IMR-90 (cell line): Measurements from ENCODE around the gene TMEM176B. TPM values are rescaled to one million over a fixed set of nuclear protein-coding genes. Genes with fewer than 3 reads are reported as not detected.

Experiments used
- ATAC-seq: fragments of 200-7000 bp; cut with Tn5 transposase; 2 replicates; pipeline ENCODE4 v1.9.1; 2020; ENCODE audit warnings: low read depth, mild to moderate bottlenecking, moderate library complexity
- BruUV-seq: library from RNA; stranded (reverse); fragments of 400-500 nt; replicated peaks from 2 replicates; lab custom pipeline; 2021; lab: Mats Ljungman, UMichigan
- CTCF ChIA-PET: fragments of 300-600 bp; formaldehyde crosslinking; extraction: SDS; loops from one replicate; lab custom pipeline; 2021; ENCODE audit warnings: antibody characterized with exemption; lab: Yijun Ruan, JAX
- POLR2A ChIA-PET: fragments of 300-600 bp; sonication (Branson Sonifier 250); formaldehyde crosslinking; loops from one replicate; lab custom pipeline; 2022; ENCODE audit warnings: antibody characterized with exemption; ENCODE audit not compliant: unreplicated experiment; lab: Charles Lee
- DNase-seq: peaks from one replicate; pipeline ENCODE4 v3.0.0; 2013
- H2AFZ ChIP-seq: replicated peaks from 2 replicates; pipeline ENCODE3; 2013; ENCODE audit warnings: low read length, mild to moderate bottlenecking; ENCODE audit not compliant: poor library complexity
- H2AK5ac ChIP-seq: 2 replicates; pipeline ENCODE4 v1.6.1; 2013; ENCODE audit warnings: low read depth, low read length, inconsistent platforms
- H2AK9ac ChIP-seq: replicated peaks from 2 replicates; pipeline ENCODE3; 2013; ENCODE audit warnings: mild to moderate bottlenecking, low read depth, low read length, moderate library complexity; ENCODE audit not compliant: poor library complexity
- H2BK120ac ChIP-seq: 2 replicates; pipeline ENCODE4 v1.6.1; 2013; ENCODE audit warnings: low read depth, low read length, inconsistent platforms
- H2BK15ac ChIP-seq: 3 replicates; pipeline ENCODE4 v1.6.1; 2013; ENCODE audit warnings: low read depth, low read length, inconsistent platforms
- H2BK20ac ChIP-seq: 2 replicates; pipeline ENCODE4 v1.6.1; 2013; ENCODE audit warnings: low read depth, mild to moderate bottlenecking, inconsistent platforms, low read length, moderate library complexity
- H2BK5ac ChIP-seq: 2 replicates; pipeline ENCODE4 v1.6.1; 2013; ENCODE audit warnings: mild to moderate bottlenecking, low read depth, low read length, inconsistent platforms; ENCODE audit not compliant: poor library complexity, severe bottlenecking
- H3K14ac ChIP-seq: replicated peaks from 2 replicates; pipeline ENCODE4 v1.6.1; 2013; ENCODE audit warnings: low read depth, low read length, inconsistent platforms
- H3K18ac ChIP-seq: 2 replicates; pipeline ENCODE4 v1.6.1; 2013; ENCODE audit warnings: low read depth, low read length, control low read depth
- H3K23ac ChIP-seq: 2 replicates; pipeline ENCODE4 v1.6.1; 2013; ENCODE audit warnings: low read depth, low read length, inconsistent platforms
- H3K27ac ChIP-seq: 2 replicates; pipeline ENCODE4 v1.5.1; 2013; ENCODE audit warnings: mild to moderate bottlenecking, control low read depth, low read length; ENCODE audit not compliant: insufficient read depth
- H3K27me3 ChIP-seq: 2 replicates; pipeline ENCODE4 v1.6.1; 2013; ENCODE audit warnings: low read length; ENCODE audit not compliant: control insufficient read depth, insufficient read depth
- H3K36me3 ChIP-seq: 2 replicates; pipeline ENCODE4 v1.6.1; 2013; ENCODE audit warnings: low read length, mixed read lengths; ENCODE audit not compliant: control insufficient read depth, insufficient read depth
- H3K4ac ChIP-seq: 2 replicates; pipeline ENCODE4 v1.6.1; 2013; ENCODE audit warnings: low read depth, low read length, inconsistent platforms
- H3K4me1 ChIP-seq: 2 replicates; pipeline ENCODE4 v1.6.1; 2013; ENCODE audit warnings: low read length, mixed read lengths; ENCODE audit not compliant: control insufficient read depth, insufficient read depth
- H3K4me2 ChIP-seq: 2 replicates; pipeline ENCODE4 v1.6.1; 2013; ENCODE audit warnings: low read depth, mild to moderate bottlenecking, control low read depth, low read length, moderate library complexity
- H3K4me3 ChIP-seq: 2 replicates; pipeline ENCODE4 v1.5.1; 2013; ENCODE audit warnings: low read depth, mild to moderate bottlenecking, control low read depth, low read length, moderate library complexity; ENCODE audit not compliant: insufficient read depth
- H3K56ac ChIP-seq: 2 replicates; pipeline ENCODE4 v1.6.1; 2013; ENCODE audit warnings: low read length, inconsistent platforms; ENCODE audit not compliant: insufficient read depth; ENCODE audit errors: extremely low read depth
- H3K79me1 ChIP-seq, 2 experiments: 2 replicates each; pipeline ENCODE4 v1.6.1; 2013; ENCODE audit warnings: low read length in 2 of 2, inconsistent platforms in 1 of 2, low read depth in 1 of 2
- H3K9ac ChIP-seq: 2 replicates; pipeline ENCODE4 v1.6.1; 2013; ENCODE audit warnings: low read depth, low read length, control low read depth
- H3K9me1 ChIP-seq: 2 replicates; pipeline ENCODE4 v1.6.1; 2013; ENCODE audit warnings: low read length, inconsistent platforms; ENCODE audit not compliant: insufficient read depth
- H3K9me3 ChIP-seq: 2 replicates; pipeline ENCODE4 v1.6.1; 2013; ENCODE audit warnings: low read length; ENCODE audit not compliant: control insufficient read depth, insufficient read depth
- H4K20me1 ChIP-seq: 2 replicates; pipeline ENCODE4 v1.6.1; 2013; ENCODE audit warnings: low read length, inconsistent platforms; ENCODE audit not compliant: insufficient read depth
- H4K5ac ChIP-seq: 2 replicates; pipeline ENCODE4 v1.6.1; 2013; ENCODE audit warnings: mild to moderate bottlenecking, low read depth, low read length, control low read depth
- H4K8ac ChIP-seq, 2 experiments: 2 replicates each; pipeline ENCODE4 v1.6.1; 2013; ENCODE audit warnings: low read depth in 2 of 2, low read length in 2 of 2, control low read depth in 1 of 2, inconsistent platforms in 1 of 2
- H4K91ac ChIP-seq: 2 replicates; pipeline ENCODE4 v1.6.1; 2013; ENCODE audit warnings: low read depth, low read length, inconsistent platforms; ENCODE audit not compliant: insufficient read depth
- MAFK ChIP-seq: IDR thresholded peaks from 2 replicates; pipeline ENCODE4 v1.6.1; 2012; ENCODE audit warnings: low read depth, low read length, improper control_type of control experiment
- MAZ ChIP-seq: IDR thresholded peaks from 2 replicates; pipeline ENCODE4 v1.6.1; 2012; ENCODE audit warnings: low read depth, mild to moderate bottlenecking, low read length, improper control_type of control experiment, moderate library complexity, borderline replicate concordance
- POLR2A ChIP-seq: IDR thresholded peaks from 2 replicates; pipeline ENCODE4 v1.6.1; 2012; ENCODE audit warnings: mild to moderate bottlenecking, low read depth, low read length
- RCOR1 ChIP-seq: IDR thresholded peaks from 2 replicates; pipeline ENCODE4 v1.6.1; 2012; ENCODE audit warnings: mild to moderate bottlenecking, low read length, improper control_type of control experiment; ENCODE audit not compliant: insufficient replicate concordance
- WGBS, 2 experiments: methylation state at CpG; one replicate each; pipeline versions ENCODE4 v1.1.5 to v1.1.7; 2013; ENCODE audit warnings: missing lambda C conversion rate in 2 of 2; ENCODE audit not compliant: insufficient read length in 1 of 2; ENCODE audit errors: extremely low coverage in 2 of 2; 5-methylcytosine and 5-hydroxymethylcytosine counted together
- dilution Hi-C: fragments of 300-500 bp; cut with HindIII; formaldehyde crosslinking; loops from one replicate; pipeline ENCODE4 v1.14.3; 2018; ENCODE audit warnings: low sequenced_read_pairs; ENCODE audit not compliant: unreplicated experiment
- in situ Hi-C: fragments of 300-500 bp; cut with MboI; formaldehyde crosslinking; loops from 3 replicates; pipeline ENCODE4 v1.14.3; 2019; ENCODE audit warnings: low sequenced_read_pairs, inconsistent platforms, mixed read lengths
- intact Hi-C: fragments of 100-400 bp; cut with micrococcal nuclease; formaldehyde crosslinking; loops from 2 replicates; pipeline ENCODE4 v1.10.0; 2022
- polyA plus RNA-seq, 3 experiments: library from polyadenylated mRNA; depleted of rRNA; stranded (reverse); fragments of >200 nt; gene quantifications; 2 replicates each; pipeline ENCODE4 v1.2.3, GENCODE V29; 2012; ENCODE audit warnings: low replicate concordance in 1 of 3
- total RNA-seq: library from RNA; depleted of rRNA; stranded (reverse); fragments of >200 nt; gene quantifications from 2 replicates; pipeline ENCODE4 v1.2.3, GENCODE V29; 2012

Gene TMEM176B
- total and polyA plus RNA-seq, 2 of the 4 experiments (the other 2 are of a cell fraction): not detected

GRCh38 chr7:150800581-150801241 lies 547 bp upstream of the TMEM176B start, which contains the start of gene TMEM176A:
Gene TMEM176A (plus strand): TSS chr7:150800769. CDS start chr7:150801551, 782 bp downstream.
- H3K9me3 ChIP-seq: peaks cover 5% of the 10 kb centered on the region; the same call in 1 of the 2 replicates
- ChIA-PET POLR2A (no interaction called here), CTCF (no interaction called here)
- H3K4ac ChIP-seq: no peak within 1 kb of the TSS; the same call in 1 of the 2 replicates
- intact Hi-C loops (no loop called here), dilution Hi-C loops (no loop called here), in situ Hi-C loops (no loop called here)
- TF ChIP-seq MAZ (no peak), RCOR1 (no peak), MAFK (no peak), POLR2A (no peak)
- no peak within 1 kb of the TSS for H2BK15ac ChIP-seq
- peak; percentile 36; the same call in 1 of the 2 replicates for ATAC-seq
- H4K20me1 ChIP-seq: no peaks in the 10 kb centered on the region
- H3K4me2 ChIP-seq: peak within 1 kb of the TSS; percentile 19; the same call in 1 of the 2 replicates
- BruUV-seq: no TSS peak
- DNase-seq: no peak
- H2AK5ac ChIP-seq: no peak within 1 kb of the TSS
- WGBS, 2 experiments: 12% methylated on average over 9 of the region's 54 CpGs; no CpG with 5 or more reads in 1 of the 2 experiments
- H4K8ac ChIP-seq: no peak within 1 kb of the TSS
- no peak within 1 kb of the TSS for H3K27ac ChIP-seq
- no peaks in the 10 kb centered on the region for H3K9me1 ChIP-seq
- 0 out of 2 replicates have a peak within 1 kb of the TSS, but pooled peaks have one; percentile 37 for H4K91ac ChIP-seq
- H3K4me1 ChIP-seq: no peaks in the 10 kb centered on the region
- peak within 1 kb of the TSS; percentile 26; the same call in 1 of the 2 replicates for H3K18ac ChIP-seq
- H3K56ac ChIP-seq: no peak within 1 kb of the TSS
- H3K14ac ChIP-seq: no peak within 1 kb of the TSS
- no peak within 1 kb of the TSS; the same call in 1 of the 2 replicates for H4K5ac ChIP-seq
- no peak within 1 kb of the TSS for H2BK120ac ChIP-seq
- peaks cover 3% of the 10 kb centered on the region; the same call in 1 of the 2 replicates for H3K36me3 ChIP-seq
- H3K79me1 ChIP-seq: no peaks in the 10 kb centered on the region
- H2AK9ac ChIP-seq: no peak within 1 kb of the TSS
- H2BK5ac ChIP-seq: no peak within 1 kb of the TSS
- peak within 1 kb of the TSS; percentile 51 for H2AFZ ChIP-seq
- H2BK20ac ChIP-seq: no peak within 1 kb of the TSS; the same call in 1 of the 2 replicates
- H3K4me3 ChIP-seq: peak within 1 kb of the TSS; percentile 21; the same call in 1 of the 2 replicates
- H3K9ac ChIP-seq: no peak within 1 kb of the TSS; the same call in 1 of the 2 replicates
- H3K23ac ChIP-seq: no peak within 1 kb of the TSS
- peaks cover 29% of the 10 kb centered on the region for H3K27me3 ChIP-seq
